SK-N-MC (cell line): ENCODE measurements around the gene OTUB1.

Experiments
- EZH2 ChIP-seq: fragments of 200-600 bp; sonication (generic); IDR thresholded peaks from one replicate; pipeline ENCODE4 v1.6.1; 2017; ENCODE audit warnings: antibody characterized with exemption
- FOXP2 ChIP-seq: optimal IDR thresholded peaks from 2 replicates; pipeline ENCODE3; 2011; ENCODE audit warnings: mild to moderate bottlenecking, moderate library complexity; ENCODE audit not compliant: insufficient read depth; ENCODE audit errors: extremely low read length, control extremely low read depth
- POLR2AphosphoS5 ChIP-seq: IDR thresholded peaks from 2 replicates; pipeline ENCODE4 v1.6.1; 2012; ENCODE audit warnings: mild to moderate bottlenecking, low read depth, low read length, borderline replicate concordance

- TF ChIP-seq POLR2AphosphoS5 (no peak), EZH2 (no peak), FOXP2 (no peak)
Measured at GRCh38 chr11:64021757-64022093, 35.5 kb downstream of the OTUB1 start.
